Breast epithelium (tissue), 4 donors: ENCODE measurements around the gene DHRS3. TPM values are rescaled to one million over a fixed set of nuclear protein-coding genes. Genes with fewer than 3 reads are reported as not detected.

ENCODE experiments used
- DNase-seq, 2 donors: peaks; one replicate each; pipeline ENCODE4 v3.0.0-alpha.2; 2019; ENCODE audit warnings: low spot score in 2 of 2
- H3K27ac ChIP-seq, 2 donors: fragments of 200-600 bp; sonication (generic) in 1 of 2; one replicate each; pipeline ENCODE4 v1.5.1; 2016 to 2019; ENCODE audit warnings: mild to moderate bottlenecking in 1 of 2
- H3K27me3 ChIP-seq, 2 donors: fragments of 200-600 bp; sonication (generic) in 1 of 2; one replicate each; pipeline versions ENCODE4 v1.5.1 to v1.6.0; 2017 to 2019; ENCODE audit warnings: control low read depth in 1 of 2, mild to moderate bottlenecking in 1 of 2
- H3K36me3 ChIP-seq: fragments of 200-600 bp; one replicate; pipeline ENCODE4 v1.5.1; 2019
- H3K4me1 ChIP-seq, 2 donors: fragments of 200-600 bp; sonication (generic); one replicate each; pipeline ENCODE4 v1.5.1; 2016 to 2019; ENCODE audit warnings: control low read depth in 1 of 2
- H3K4me3 ChIP-seq, 3 donors: fragments of 200-600 bp; sonication (generic); 1 replicate in 2 of 3; 2 replicates in 1 of 3; pipeline ENCODE4 v1.5.1; 2016 to 2019; ENCODE audit warnings: mild to moderate bottlenecking in 3 of 3, moderate library complexity in 2 of 3
- H3K9me3 ChIP-seq, 2 donors: fragments of 200-600 bp; sonication (generic) in 1 of 2; one replicate each; pipeline ENCODE4 v1.5.1; 2016 to 2019; ENCODE audit warnings: control low read depth in 1 of 2
- POLR2A ChIP-seq: fragments of 450-650 bp; IDR thresholded peaks from one replicate; pipeline ENCODE4 v1.6.1; 2016; ENCODE audit warnings: antibody characterized with exemption, mild to moderate bottlenecking, moderate library complexity
- POLR2AphosphoS5 ChIP-seq, 3 donors: sonication (generic); formaldehyde crosslinking; IDR thresholded peaks; one replicate each; pipeline ENCODE4 v1.6.1; 2017; ENCODE audit warnings: antibody characterized with exemption in 3 of 3
- intact Hi-C: fragments of 100-400 bp; cut with DNase I; formaldehyde crosslinking; loops from one replicate; pipeline ENCODE4 v1.15.1; 2023; ENCODE audit warnings: low total_unique reads
- total RNA-seq, 3 donors: library from RNA; depleted of rRNA; stranded (reverse); fragments of >200 nt; gene quantifications; one replicate each; pipeline ENCODE4 v1.1.0, GENCODE V29; 2016
- TF ChIP-seq, protein P1 (sequence below), 3 donors: fragments of 450-650 bp; IDR thresholded peaks; one replicate each; pipeline ENCODE4 v1.5.1; 2016 to 2017; ENCODE audit warnings: antibody characterized with exemption in 3 of 3, mild to moderate bottlenecking in 3 of 3, moderate library complexity in 3 of 3

The DHRS3 gene
- total RNA-seq, 3 donors from 2014 or later, result 109 to 151 (median 117) TPM

DNA sequence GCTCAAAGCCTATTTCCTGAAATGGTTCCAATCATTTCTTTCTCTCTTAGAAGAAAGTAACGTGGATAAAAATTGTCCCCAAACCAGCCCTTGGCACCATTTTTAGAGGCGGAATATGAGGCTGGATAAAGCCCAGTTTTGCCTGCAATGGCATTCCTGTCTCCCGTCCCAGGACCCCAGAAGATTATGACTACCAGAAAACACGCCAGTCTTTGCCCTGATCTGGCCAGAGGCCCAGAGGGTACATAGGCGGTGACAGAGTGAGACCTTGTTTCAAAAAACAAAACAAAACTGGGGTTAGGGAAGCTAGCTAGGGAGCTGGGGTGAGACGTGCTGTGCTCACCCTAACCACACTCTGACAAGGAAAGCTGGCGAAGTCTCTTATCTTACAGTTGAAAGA, 25.8 kb upstream of the DHRS3 start, which contains the start of gene AADACL4:
AADACL4 (plus strand) TSS at position 301 of the 400 bp plus-strand sequence. CDS start 462 bp downstream, outside the sequence.
- no peaks in the 10 kb centered on the region for H3K4me1 ChIP-seq
- no peak within 1 kb of the TSS for H3K4me3 ChIP-seq
- TF ChIP-seq POLR2A, result no peak
- no peak for TF ChIP-seq POLR2AphosphoS5 (IDR thresholded peaks at IDR 0.05)
- TF ChIP-seq, protein P1, sequence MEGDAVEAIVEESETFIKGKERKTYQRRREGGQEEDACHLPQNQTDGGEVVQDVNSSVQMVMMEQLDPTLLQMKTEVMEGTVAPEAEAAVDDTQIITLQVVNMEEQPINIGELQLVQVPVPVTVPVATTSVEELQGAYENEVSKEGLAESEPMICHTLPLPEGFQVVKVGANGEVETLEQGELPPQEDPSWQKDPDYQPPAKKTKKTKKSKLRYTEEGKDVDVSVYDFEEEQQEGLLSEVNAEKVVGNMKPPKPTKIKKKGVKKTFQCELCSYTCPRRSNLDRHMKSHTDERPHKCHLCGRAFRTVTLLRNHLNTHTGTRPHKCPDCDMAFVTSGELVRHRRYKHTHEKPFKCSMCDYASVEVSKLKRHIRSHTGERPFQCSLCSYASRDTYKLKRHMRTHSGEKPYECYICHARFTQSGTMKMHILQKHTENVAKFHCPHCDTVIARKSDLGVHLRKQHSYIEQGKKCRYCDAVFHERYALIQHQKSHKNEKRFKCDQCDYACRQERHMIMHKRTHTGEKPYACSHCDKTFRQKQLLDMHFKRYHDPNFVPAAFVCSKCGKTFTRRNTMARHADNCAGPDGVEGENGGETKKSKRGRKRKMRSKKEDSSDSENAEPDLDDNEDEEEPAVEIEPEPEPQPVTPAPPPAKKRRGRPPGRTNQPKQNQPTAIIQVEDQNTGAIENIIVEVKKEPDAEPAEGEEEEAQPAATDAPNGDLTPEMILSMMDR (IDR thresholded peaks at IDR 0.05), result no peak
- no peaks in the 10 kb centered on the region for H3K36me3 ChIP-seq
- no peak for DNase-seq
- H3K27ac ChIP-seq, result no peak within 1 kb of the TSS
- H3K9me3 ChIP-seq, result peaks cover 12 to 18% of the 10 kb centered on the region in 2 donors
- H3K27me3 ChIP-seq, result no peaks in the 10 kb centered on the region
- intact Hi-C loops, result no loop called here

DNA sequence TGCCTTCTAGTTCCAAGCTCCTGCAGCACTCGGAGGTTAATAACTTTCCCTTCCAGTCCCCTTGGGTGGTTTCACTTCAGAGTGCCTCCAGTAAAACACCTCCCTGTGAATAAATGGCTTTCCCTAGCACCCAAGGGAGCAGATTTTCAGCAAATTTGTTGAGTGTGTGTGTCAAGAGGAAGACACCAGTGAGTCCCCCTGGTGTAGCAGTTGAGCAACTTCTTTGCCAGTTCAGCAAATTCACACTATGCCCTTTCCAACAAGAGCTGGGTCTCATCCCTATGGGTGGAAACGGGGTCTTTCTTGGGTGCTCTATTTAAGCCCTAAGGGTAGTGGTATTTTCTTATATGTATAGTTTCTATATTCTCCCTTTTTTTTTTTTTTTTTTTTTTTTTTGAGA, 25.1 kb upstream of the DHRS3 start:
- H3K27me3 ChIP-seq, result no peaks in the 10 kb centered on the region
- no peak overlapping the region for H3K4me3 ChIP-seq
- H3K4me1 ChIP-seq, result no peaks in the 10 kb centered on the region
- H3K27ac ChIP-seq, result no peak overlapping the region
- TF ChIP-seq, protein P1 (IDR thresholded peaks at IDR 0.05), result no peak
- TF ChIP-seq POLR2AphosphoS5 (IDR thresholded peaks at IDR 0.05) (no peak), POLR2A (no peak)
- no peak for DNase-seq
- H3K9me3 ChIP-seq, result peaks cover 12 to 18% of the 10 kb centered on the region in 2 donors
- no peaks in the 10 kb centered on the region for H3K36me3 ChIP-seq
- intact Hi-C loops, result no loop called here

DNA sequence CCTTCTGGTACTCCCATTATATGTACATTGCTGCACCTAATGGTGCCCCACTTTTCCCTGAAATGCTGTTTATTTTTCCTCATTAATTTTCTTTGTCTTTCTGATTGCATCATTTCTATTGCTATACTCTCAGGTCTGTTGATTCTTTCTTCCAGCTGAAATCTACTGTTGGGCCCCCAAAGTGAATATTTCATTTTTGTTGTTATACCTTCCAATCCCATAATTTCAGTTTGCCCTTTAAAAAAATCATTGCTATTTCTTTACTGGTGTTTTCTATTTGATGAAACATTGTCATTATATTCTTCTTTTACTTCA, 22.9 kb upstream of the DHRS3 start:
- H3K27me3 ChIP-seq, result no peaks in the 10 kb centered on the region
- DNase-seq, result no peak
- no peaks in the 10 kb centered on the region for H3K36me3 ChIP-seq
- H3K4me1 ChIP-seq, result no peaks in the 10 kb centered on the region
- no peak overlapping the region for H3K4me3 ChIP-seq
- no peak overlapping the region for H3K27ac ChIP-seq
- intact Hi-C loops, result no loop called here
- TF ChIP-seq POLR2A (no peak), POLR2AphosphoS5 (IDR thresholded peaks at IDR 0.05) (no peak)
- TF ChIP-seq, protein P1 (IDR thresholded peaks at IDR 0.05), result no peak
- peaks cover 12 to 18% of the 10 kb centered on the region in 2 donors for H3K9me3 ChIP-seq

DNA sequence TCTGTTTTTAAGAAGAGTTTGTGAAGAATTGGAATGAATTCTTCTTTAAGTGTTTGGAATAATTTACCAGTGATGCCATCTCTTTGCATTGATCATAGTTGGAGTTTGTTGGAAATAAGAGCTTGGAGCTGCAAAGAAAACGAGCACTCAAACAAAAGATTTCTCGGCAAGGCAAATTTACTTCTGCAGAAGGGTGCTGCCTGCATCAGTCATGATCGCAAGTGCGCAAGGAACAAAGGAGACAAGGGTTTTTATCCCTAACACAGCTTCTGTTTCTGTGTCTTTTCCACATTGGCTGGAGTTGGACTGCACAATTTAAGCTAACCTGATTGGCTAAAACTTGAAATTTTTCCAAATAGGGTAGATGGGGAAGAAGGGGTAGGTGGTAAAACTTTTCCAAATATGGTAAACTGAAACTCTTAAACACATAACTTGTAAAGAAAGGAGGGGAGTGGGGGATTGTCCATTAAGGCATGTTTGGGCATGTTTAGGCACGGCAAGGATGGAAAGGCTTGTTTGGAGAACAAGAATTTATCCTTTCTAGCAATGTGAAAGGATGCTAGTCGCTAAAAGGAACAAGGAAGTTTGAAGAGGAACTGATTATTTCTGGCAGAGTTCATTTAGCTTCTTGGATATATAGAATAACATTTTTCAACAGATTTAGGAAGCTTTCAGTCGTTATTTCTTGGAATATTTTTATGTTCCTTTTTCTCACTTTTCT, 22.4 kb upstream of the DHRS3 start:
- no peaks in the 10 kb centered on the region for H3K27me3 ChIP-seq
- DNase-seq, result no peak
- no peaks in the 10 kb centered on the region for H3K36me3 ChIP-seq
- no peak overlapping the region for H3K27ac ChIP-seq
- H3K9me3 ChIP-seq, result peaks cover 12 to 18% of the 10 kb centered on the region in 2 donors
- no peaks in the 10 kb centered on the region for H3K4me1 ChIP-seq
- H3K4me3 ChIP-seq, result no peak overlapping the region
- TF ChIP-seq, protein P1 (IDR thresholded peaks at IDR 0.05), result no peak
- TF ChIP-seq POLR2A, result no peak
- no peak for TF ChIP-seq POLR2AphosphoS5 (IDR thresholded peaks at IDR 0.05)
- intact Hi-C loops, result no loop called here

DNA sequence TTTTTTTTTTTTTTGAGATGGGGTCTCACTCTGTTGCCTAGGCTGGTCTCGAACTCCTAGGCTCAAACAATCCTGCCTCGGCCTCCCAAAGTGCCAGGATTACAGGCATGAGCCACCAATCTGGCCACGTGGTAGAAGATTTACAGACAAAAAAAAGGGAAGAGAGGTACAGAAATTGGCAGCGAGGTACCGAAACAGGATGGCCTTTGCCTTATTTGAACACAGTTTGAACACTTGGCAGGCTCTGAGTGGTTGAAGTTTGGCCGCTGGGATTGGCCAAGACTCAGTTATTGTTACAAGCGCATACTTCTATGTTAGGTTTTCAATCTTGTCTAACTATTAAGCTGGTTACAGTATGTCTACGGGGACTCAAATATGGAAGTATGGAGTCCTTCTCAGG, 19.7 kb upstream of the DHRS3 start:
- no peak for TF ChIP-seq POLR2A
- Histone ChIP-seq H3K4me1 (no peaks in the 10 kb centered on the region), H3K27me3 (no peaks in the 10 kb centered on the region), H3K4me3 (no peak overlapping the region), H3K9me3 (peaks cover 12 to 18% of the 10 kb centered on the region in 2 donors), H3K36me3 (no peaks in the 10 kb centered on the region), H3K27ac (no peak overlapping the region)
- no peak for DNase-seq
- intact Hi-C loops, result no loop called here
